Measurements from ENCODE around the gene EPHA2. TPM values are rescaled to one million over a fixed set of nuclear protein-coding genes. Genes with fewer than 3 reads are reported as not detected.
"Not testable (repeated sequence)": the region's sequence is repeated elsewhere in the genome, so short reads cannot be mapped to it uniquely, and the experiment has no call there.

The EPHA2 gene
- total RNA-seq, 2 experiments from 2014 or later, result 0.08 TPM; not detected in 1

- no peak for DNase-seq
- Mint-ChIP-seq H3K9me3 (no peaks in the 10 kb centered on the region), H3K27me3 (no peaks in the 10 kb centered on the region), H3K36me3 (no peaks in the 10 kb centered on the region), H3K4me3 (no peak overlapping the region), H3K27ac (no peak overlapping the region), H3K4me1 (no peaks in the 10 kb centered on the region)
Measured at GRCh38 chr1:16175610-16176553, 20.0 kb upstream of the EPHA2 start.

- Mint-ChIP-seq H3K4me3 (no peak overlapping the region), H3K4me1 (no peaks in the 10 kb centered on the region), H3K9me3 (no peaks in the 10 kb centered on the region), H3K27me3 (no peaks in the 10 kb centered on the region), H3K36me3 (no peaks in the 10 kb centered on the region), H3K27ac (no peak overlapping the region)
- DNase-seq, result no peak
Measured at GRCh38 chr1:16174886-16175598, 19.2 kb upstream of the EPHA2 start.

GRCh38 chr1:16174261-16174868 is 18.5 kb upstream of the EPHA2 start:
- Mint-ChIP-seq H3K4me1 (peaks cover 1% of the 10 kb centered on the region), H3K27ac (no peak overlapping the region)

GRCh38 chr1:16173447-16174260 is 17.8 kb upstream of the EPHA2 start:
- Mint-ChIP-seq H3K27me3 (peaks cover 8% of the 10 kb centered on the region), H3K4me1 (peaks cover 8% of the 10 kb centered on the region), H3K9me3 (no peaks in the 10 kb centered on the region), H3K36me3 (no peaks in the 10 kb centered on the region), H3K4me3 (no peak overlapping the region), H3K27ac (no peak overlapping the region)
- DNase-seq, result no peak

More at GRCh38 chr1:16174261-16174868, 18.5 kb upstream of the EPHA2 start:
- Mint-ChIP-seq H3K4me3 (no peak overlapping the region), H3K9me3 (no peaks in the 10 kb centered on the region), H3K27me3 (peaks cover 4% of the 10 kb centered on the region), H3K36me3 (no peaks in the 10 kb centered on the region)
- no peak for DNase-seq

- DNase-seq, result no peak
- H3K9me3 Mint-ChIP-seq, result no peaks in the 10 kb centered on the region
- H3K4me1 Mint-ChIP-seq, result peaks cover 13% of the 10 kb centered on the region
- no peak overlapping the region for H3K27ac Mint-ChIP-seq
- H3K36me3 Mint-ChIP-seq, result no peaks in the 10 kb centered on the region
- no peak overlapping the region for H3K4me3 Mint-ChIP-seq
- peaks cover 15% of the 10 kb centered on the region for H3K27me3 Mint-ChIP-seq
Measured at GRCh38 chr1:16172964-16173446, 17.1 kb upstream of the EPHA2 start.

- Mint-ChIP-seq H3K4me3 (no peak overlapping the region), H3K27me3 (peaks cover 15% of the 10 kb centered on the region), H3K4me1 (peaks cover 13% of the 10 kb centered on the region), H3K9me3 (no peaks in the 10 kb centered on the region), H3K36me3 (no peaks in the 10 kb centered on the region), H3K27ac (no peak overlapping the region)
- DNase-seq, result no peak
Measured at GRCh38 chr1:16172218-16172830, 16.5 kb upstream of the EPHA2 start.

GRCh38 chr1:16171314-16172151 is 15.7 kb upstream of the EPHA2 start:
- Mint-ChIP-seq H3K27ac (no peak overlapping the region), H3K27me3 (peaks cover 15% of the 10 kb centered on the region), H3K4me1 (peaks cover 13% of the 10 kb centered on the region), H3K9me3 (no peaks in the 10 kb centered on the region), H3K4me3 (no peak overlapping the region), H3K36me3 (no peaks in the 10 kb centered on the region)
- no peak for DNase-seq

GRCh38 chr1:16170283-16170673 is 14.4 kb upstream of the EPHA2 start:
- H3K36me3 Mint-ChIP-seq, result no peaks in the 10 kb centered on the region
- H3K9me3 Mint-ChIP-seq, result no peaks in the 10 kb centered on the region
- no peak overlapping the region for H3K27ac Mint-ChIP-seq
- H3K27me3 Mint-ChIP-seq, result peaks cover 19% of the 10 kb centered on the region
- DNase-seq, result no peak
- H3K4me1 Mint-ChIP-seq, result peaks cover 16% of the 10 kb centered on the region
- no peak overlapping the region for H3K4me3 Mint-ChIP-seq

- H3K9me3 Mint-ChIP-seq, result no peaks in the 10 kb centered on the region
- peaks cover 27% of the 10 kb centered on the region for H3K4me1 Mint-ChIP-seq
- peaks cover 23% of the 10 kb centered on the region for H3K27me3 Mint-ChIP-seq
- peak; percentile 28 for DNase-seq
- no peaks in the 10 kb centered on the region for H3K36me3 Mint-ChIP-seq
- H3K4me3 Mint-ChIP-seq, result peak overlapping the region; percentile 57
- H3K27ac Mint-ChIP-seq, result no peak overlapping the region
Measured at GRCh38 chr1:16168622-16169360, 12.9 kb upstream of the EPHA2 start.

GRCh38 chr1:16168144-16168495 is 12.3 kb upstream of the EPHA2 start:
- not testable (repeated sequence) for DNase-seq, H3K9me3 Mint-ChIP-seq, H3K27ac Mint-ChIP-seq, H3K36me3 Mint-ChIP-seq
- peaks cover 31% of the 10 kb centered on the region for H3K4me1 Mint-ChIP-seq
- H3K4me3 Mint-ChIP-seq, result peak overlapping the region; percentile 57
- H3K27me3 Mint-ChIP-seq, result peaks cover 23% of the 10 kb centered on the region

- H3K27ac Mint-ChIP-seq, result no peak overlapping the region
- no peaks in the 10 kb centered on the region for H3K36me3 Mint-ChIP-seq
- peak; percentile 70 for DNase-seq
- H3K4me3 Mint-ChIP-seq, result peak overlapping the region; percentile 57
- peaks cover 36% of the 10 kb centered on the region for H3K4me1 Mint-ChIP-seq
- H3K27me3 Mint-ChIP-seq, result peaks cover 23% of the 10 kb centered on the region
- no peaks in the 10 kb centered on the region for H3K9me3 Mint-ChIP-seq
Measured at GRCh38 chr1:16167331-16168143, 11.7 kb upstream of the EPHA2 start.

GRCh38 chr1:16166117-16166516 is 10.2 kb upstream of the EPHA2 start:
- Mint-ChIP-seq H3K4me1 (peaks cover 47% of the 10 kb centered on the region), H3K27ac (no peak overlapping the region), H3K27me3 (peaks cover 27% of the 10 kb centered on the region), H3K4me3 (no peak overlapping the region), H3K36me3 (no peaks in the 10 kb centered on the region), H3K9me3 (no peaks in the 10 kb centered on the region)
- no peak for DNase-seq
